Measurements from ENCODE around the gene FAM180B.

FAM180B gene

GRCh38 chr11:47587039-47587716 lies 700 bp downstream of the FAM180B start:
- TF ChIP-seq GATA2 (IDR thresholded peaks at IDR 0.05; ENCODE audit: low read depth, low read length) (no peak), GATA3 (IDR thresholded peaks at IDR 0.05; ENCODE audit: low read depth, low read length) (no peak)

- TF ChIP-seq GATA2 (IDR thresholded peaks at IDR 0.05; ENCODE audit: low read depth, low read length) (no peak), GATA3 (IDR thresholded peaks at IDR 0.05; ENCODE audit: low read depth, low read length) (no peak)
Observed at GRCh38 chr11:47587723-47588326, 1.3 kb downstream of the FAM180B start.

- no peak for TF ChIP-seq GATA2 (IDR thresholded peaks at IDR 0.05; ENCODE audit: low read depth, low read length)
- TF ChIP-seq GATA3 (IDR thresholded peaks at IDR 0.05; ENCODE audit: low read depth, low read length), result no peak
Observed at GRCh38 chr11:47589118-47589517, 2.6 kb downstream of the FAM180B start.

- TF ChIP-seq GATA2 (IDR thresholded peaks at IDR 0.05; ENCODE audit: low read depth, low read length), result no peak
- no peak for TF ChIP-seq GATA3 (IDR thresholded peaks at IDR 0.05; ENCODE audit: low read depth, low read length)
Observed at GRCh38 chr11:47589584-47589976, 3.1 kb downstream of the FAM180B start.

DNA sequence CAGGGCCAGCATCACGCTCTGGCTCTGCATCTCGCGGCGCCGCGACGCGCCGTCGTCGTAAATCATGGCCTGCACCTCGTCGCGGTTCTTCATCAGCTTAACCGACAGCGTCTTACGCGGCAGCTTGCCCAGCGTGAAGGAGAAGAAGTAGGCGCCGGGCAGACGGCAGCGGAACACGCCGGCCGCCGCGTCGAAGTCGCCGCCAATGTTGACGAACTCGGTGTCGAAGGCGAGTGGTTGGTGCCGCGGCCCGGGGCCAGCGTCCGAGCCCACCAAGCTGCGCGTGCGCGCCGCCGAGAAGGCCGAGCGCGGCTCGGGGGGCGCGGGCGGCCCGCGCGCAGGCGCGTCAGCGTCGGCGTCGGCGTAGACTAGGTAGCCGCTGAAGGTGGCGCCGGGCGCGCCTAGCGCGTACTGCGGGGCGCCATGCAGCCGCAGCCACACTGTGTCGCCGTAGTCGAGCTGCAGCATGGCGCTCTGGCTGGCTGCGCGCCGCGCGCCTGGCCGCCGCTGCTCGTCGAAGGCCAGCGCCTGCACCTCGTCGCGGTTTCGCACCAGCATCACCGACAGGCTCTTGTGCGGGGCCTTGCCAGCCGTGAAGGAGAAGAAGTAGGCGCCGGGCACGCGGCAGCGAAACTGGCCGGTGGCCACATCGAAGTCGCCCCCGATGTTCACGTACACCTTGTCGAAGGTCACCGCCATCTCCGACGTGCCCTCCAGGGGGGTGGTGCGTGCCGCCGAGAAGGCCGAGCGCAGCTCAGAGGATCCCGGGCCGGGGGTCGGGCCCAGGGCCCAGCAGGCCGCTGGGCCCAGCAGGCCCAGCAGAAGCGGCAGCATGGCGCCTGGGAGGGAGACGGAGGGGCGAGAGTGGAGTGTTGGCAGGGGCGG lies 3.7 kb downstream of the FAM180B start:
- no peak for TF ChIP-seq GATA2 (IDR thresholded peaks at IDR 0.05; ENCODE audit: low read depth, low read length)
- TF ChIP-seq GATA3 (IDR thresholded peaks at IDR 0.05; ENCODE audit: low read depth, low read length), result no peak

DNA sequence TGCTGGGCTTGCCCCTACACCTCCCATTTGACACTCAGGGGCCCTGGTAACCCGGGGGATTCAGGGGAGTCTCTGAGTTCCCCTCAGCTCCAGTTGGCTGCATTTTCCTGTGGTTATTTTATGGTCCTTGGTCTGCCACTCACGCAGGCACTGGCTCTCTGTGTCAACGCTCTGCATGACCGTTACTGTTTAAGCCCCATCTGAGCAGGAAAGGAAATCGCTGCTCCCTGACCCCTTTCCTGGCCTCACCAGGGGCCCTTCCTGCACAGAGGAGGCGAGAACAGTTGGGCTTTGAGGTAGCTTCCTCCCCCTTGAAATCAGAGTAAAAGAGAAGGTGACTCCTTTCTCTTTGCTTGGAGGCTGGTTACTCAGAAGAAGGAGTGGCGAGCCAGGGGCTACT lies 5.3 kb downstream of the FAM180B start:
- TF ChIP-seq GATA2 (IDR thresholded peaks at IDR 0.05; ENCODE audit: low read depth, low read length), result no peak
- TF ChIP-seq GATA3 (IDR thresholded peaks at IDR 0.05; ENCODE audit: low read depth, low read length), result no peak

- TF ChIP-seq GATA2 (IDR thresholded peaks at IDR 0.05; ENCODE audit: low read depth, low read length) (no peak), GATA3 (IDR thresholded peaks at IDR 0.05; ENCODE audit: low read depth, low read length) (no peak)
Observed at GRCh38 chr11:47592251-47592650, 5.8 kb downstream of the FAM180B start.

- TF ChIP-seq GATA2 (IDR thresholded peaks at IDR 0.05; ENCODE audit: low read depth, low read length) (no peak), GATA3 (IDR thresholded peaks at IDR 0.05; ENCODE audit: low read depth, low read length) (no peak)
Observed at GRCh38 chr11:47592970-47593369, 6.5 kb downstream of the FAM180B start.

GRCh38 chr11:47593492-47593933 lies 7.0 kb downstream of the FAM180B start:
- TF ChIP-seq GATA2 (IDR thresholded peaks at IDR 0.05; ENCODE audit: low read depth, low read length), result no peak
- no peak for TF ChIP-seq GATA3 (IDR thresholded peaks at IDR 0.05; ENCODE audit: low read depth, low read length)

GRCh38 chr11:47593934-47594855 lies 7.7 kb downstream of the FAM180B start, which contains the start of gene C1QTNF4:
Gene C1QTNF4 (minus strand): TSS chr11:47594411. CDS start chr11:47590810, 3,601 bp downstream.
- TF ChIP-seq GATA2 (IDR thresholded peaks at IDR 0.05; ENCODE audit: low read depth, low read length), result no peak
- TF ChIP-seq GATA3 (IDR thresholded peaks at IDR 0.05; ENCODE audit: low read depth, low read length), result no peak

DNA sequence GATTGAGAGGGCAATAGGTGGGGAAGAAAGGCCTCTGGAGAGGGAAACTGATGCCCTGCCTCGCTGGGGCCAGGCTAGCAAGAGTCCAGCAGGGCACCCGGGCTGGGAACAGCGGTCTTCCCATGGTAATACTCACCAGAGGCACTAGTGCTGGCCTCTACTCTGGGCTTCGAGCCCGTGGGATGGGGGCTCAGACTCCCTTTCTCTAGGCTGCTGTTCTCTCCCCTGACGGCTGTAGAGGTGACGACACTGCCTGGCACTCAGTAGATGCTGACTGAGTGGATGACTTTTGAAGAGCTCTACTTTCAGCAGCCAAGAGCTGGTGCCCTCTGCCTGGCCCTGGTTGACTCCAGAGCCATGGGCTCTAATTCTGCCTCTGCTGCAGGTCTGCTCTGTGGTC lies 8.6 kb downstream of the FAM180B start:
- TF ChIP-seq GATA3 (IDR thresholded peaks at IDR 0.05; ENCODE audit: low read depth, low read length) (no peak), GATA2 (IDR thresholded peaks at IDR 0.05; ENCODE audit: low read depth, low read length) (no peak)

DNA sequence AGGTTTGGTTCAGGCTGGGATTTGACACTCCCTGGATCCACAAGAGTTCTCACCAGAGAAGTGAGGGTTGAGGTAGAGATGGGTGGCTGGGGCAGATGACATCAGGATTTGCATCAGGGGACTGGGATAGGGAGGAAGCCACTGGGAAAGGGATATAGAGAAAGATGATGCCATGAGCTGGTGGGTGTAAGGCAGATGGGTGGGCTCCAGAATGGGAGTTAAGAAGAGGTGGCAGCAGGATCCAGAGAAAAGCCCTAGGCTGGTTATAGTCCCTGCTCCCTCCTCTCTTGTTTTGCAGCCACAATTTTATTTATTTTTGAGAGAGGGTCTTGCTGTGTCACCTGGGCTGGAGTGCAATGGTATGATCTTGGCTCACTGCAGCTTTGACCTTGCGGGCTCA lies 9.5 kb downstream of the FAM180B start:
- no peak for TF ChIP-seq GATA3 (IDR thresholded peaks at IDR 0.05; ENCODE audit: low read depth, low read length)
- TF ChIP-seq GATA2 (IDR thresholded peaks at IDR 0.05; ENCODE audit: low read depth, low read length), result no peak

DNA sequence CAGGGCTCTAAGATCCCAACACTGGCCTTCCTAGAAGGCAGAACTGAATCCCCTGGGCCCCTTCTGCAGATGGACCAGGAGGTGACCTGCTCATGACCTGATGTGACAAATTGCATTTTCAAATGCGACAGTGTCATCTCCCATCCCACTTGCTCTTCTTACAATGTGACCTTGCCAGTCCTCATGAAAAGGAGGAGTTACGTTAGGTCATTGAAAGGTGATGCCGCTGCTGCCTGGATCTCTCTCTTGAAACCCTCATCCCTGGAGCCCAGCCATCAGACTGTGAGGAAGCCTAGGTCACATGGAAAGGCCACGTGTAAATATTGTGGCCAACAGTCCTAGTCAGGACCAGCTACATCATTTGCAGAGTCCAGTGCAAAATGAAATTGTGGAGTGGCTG lies 13.4 kb downstream of the FAM180B start:
- TF ChIP-seq GATA2 (IDR thresholded peaks at IDR 0.05; ENCODE audit: low read depth, low read length) (no peak), GATA3 (IDR thresholded peaks at IDR 0.05; ENCODE audit: low read depth, low read length) (no peak)
